GM10847 (cell line): Measurements from ENCODE around the gene CDK2.

Experiments used
- POLR2A ChIP-seq: IDR thresholded peaks from 2 replicates; pipeline ENCODE4 v1.6.1; 2011; ENCODE audit not compliant: insufficient read length; ENCODE audit errors: extremely low read depth

The CDK2 gene

DNA sequence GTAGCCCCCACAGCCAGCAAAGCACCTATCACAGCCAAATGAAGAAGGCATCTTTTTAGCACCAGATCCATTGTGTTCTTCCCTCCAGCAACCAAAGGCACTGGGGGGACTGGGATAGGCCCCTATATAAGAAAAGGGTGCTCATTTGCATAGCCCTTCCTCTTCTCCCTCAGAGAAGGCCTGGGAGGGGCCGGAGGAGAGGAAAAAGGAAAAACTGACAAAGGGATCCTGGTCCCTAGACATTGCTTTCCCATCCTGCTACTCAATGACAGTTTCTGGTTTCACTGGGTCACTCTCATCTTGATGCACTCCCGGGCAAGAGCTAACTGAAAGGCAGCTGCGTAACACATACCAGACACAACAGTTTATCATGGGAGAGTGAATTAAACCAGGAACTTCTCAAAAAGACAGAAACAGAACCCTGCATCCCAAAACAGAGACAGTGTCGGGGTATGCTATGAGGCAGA lies 656 bp upstream of the CDK2 start, which contains the start of gene PMEL:
PMEL (minus strand) TSS at position 102 of the 467 bp plus-strand sequence; CDS start at position 71, 31 bp downstream.
- TF ChIP-seq POLR2A = no peak

DNA sequence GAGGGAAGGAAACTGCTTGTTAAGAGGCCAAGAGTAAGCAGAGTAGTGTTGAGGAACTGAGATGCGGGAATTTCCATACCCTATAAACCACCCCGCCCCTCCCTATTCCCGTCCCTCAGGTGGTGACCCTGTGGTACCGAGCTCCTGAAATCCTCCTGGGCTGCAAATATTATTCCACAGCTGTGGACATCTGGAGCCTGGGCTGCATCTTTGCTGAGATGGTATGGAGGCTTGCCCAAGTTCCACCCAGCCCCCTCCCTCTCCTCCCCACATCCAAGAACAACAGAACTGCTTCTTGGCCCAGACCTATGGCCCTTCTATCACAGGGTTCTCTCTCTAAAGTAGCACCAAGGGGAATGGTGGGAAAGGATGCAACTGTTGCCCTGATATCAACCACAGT lies 2.7 kb downstream of the CDK2 start:
- TF ChIP-seq POLR2A = no peak

DNA sequence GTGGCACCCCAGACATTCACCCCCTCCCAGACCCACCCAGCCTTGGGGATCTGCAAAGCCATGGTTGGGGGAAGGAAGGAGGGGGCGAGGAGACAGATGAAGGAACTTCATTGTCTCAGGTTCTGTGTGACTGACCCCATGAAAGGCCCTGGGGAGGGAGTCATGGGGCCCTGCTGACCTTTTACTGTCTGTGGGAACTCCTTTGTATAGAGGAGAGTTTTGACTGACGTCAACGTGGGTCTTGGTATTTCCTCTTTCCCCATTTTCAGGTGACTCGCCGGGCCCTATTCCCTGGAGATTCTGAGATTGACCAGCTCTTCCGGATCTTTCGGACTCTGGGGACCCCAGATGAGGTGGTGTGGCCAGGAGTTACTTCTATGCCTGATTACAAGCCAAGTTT lies 4.1 kb downstream of the CDK2 start:
- TF ChIP-seq POLR2A = no peak

DNA sequence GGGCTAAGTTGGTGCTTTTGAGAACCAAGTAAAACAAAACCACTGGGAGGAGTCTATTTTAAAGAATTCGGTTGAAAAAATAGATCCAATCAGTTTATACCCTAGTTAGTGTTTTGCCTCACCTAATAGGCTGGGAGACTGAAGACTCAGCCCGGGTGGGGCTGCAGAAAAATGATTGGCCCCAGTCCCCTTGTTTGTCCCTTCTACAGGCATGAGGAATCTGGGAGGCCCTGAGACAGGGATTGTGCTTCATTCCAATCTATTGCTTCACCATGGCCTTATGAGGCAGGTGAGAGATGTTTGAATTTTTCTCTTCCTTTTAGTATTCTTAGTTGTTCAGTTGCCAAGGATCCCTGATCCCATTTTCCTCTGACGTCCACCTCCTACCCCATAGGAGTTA lies 5.4 kb downstream of the CDK2 start:
- no peak for TF ChIP-seq POLR2A

DNA sequence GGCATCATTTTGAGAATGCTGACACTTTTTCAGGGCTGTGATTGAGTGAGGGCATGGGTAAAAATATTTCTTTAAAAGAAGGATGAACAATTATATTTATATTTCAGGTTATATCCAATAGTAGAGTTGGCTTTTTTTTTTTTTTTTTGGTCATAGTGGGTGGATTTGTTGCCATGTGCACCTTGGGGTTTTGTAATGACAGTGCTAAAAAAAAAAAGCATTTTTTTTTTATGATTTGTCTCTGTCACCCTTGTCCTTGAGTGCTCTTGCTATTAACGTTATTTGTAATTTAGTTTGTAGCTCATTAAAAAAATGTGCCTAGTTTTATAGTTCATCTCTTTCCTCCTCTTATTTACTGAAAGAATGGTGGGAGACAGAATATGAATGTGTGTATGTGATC lies 5.8 kb downstream of the CDK2 start:
- no peak for TF ChIP-seq POLR2A

DNA sequence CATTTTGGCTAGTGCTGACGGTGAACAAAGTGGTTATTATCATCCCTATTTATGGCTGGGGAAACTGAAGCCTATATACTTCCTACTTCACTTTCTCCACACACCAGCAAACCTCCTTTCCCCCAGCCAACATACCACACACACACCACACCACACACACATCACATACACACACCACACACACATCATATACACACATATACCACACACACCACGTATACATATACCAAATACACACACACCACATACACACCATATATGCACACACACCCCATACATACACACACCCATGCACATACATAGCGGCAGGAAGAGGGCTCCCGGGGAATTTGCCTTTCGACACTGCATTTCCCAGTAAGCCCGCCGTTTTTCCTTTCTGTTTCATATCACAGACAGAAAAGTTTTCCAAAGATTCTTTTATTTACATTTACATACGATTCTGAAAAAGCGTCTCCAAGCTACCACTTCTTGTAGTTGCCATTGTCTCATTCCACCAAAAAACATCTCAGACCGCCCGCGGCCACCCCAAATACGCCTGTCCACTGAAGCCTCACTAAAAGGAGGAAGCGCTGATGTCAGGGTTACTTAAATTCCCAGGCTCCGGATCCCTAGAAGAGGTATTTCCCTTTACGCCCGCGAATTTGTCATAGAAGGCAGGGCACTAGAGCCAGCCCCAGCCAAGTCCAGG lies 6.4 kb downstream of the CDK2 start:
- no peak for TF ChIP-seq POLR2A

DNA sequence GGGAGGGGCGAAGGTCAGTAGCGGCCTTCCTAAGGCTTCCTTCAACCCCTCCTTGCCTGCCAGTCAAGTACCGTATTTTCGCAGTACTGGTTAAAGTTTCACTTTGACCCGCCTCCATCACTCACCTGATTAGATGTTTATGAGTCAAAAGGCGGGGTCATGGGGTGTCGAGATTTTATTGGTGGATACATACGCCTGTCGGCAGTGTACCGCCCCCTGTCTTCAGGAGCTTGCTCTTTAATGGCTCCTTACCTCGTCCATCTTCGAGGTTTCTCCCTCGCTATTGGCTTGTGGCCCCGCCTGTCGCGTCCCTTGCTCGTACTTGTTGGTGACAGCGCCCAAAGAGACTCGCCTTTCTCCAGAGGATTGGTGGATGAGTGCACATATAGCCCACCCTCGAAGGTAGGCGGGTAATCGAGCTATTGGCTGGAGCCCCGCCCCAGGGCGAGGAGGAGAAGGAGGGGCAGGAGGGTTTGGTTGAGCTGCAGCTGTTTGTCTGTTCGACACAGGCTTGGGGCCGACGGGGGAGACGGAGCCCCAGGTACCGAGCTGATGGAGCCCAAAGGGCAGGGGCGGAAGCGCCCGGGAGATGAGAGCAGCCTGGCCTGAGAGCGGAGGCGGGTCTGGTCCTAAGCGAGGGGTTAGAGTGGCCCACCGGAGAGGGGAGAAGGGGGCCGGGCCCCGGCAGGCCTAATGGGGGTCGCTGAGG lies 7.1 kb downstream of the CDK2 start, which contains the start of gene RAB5B:
RAB5B (plus strand) TSS at position 480 of the 709 bp plus-strand sequence. CDS start 12,883 bp downstream, outside the sequence.
- TF ChIP-seq POLR2A = peak; percentile 86

DNA sequence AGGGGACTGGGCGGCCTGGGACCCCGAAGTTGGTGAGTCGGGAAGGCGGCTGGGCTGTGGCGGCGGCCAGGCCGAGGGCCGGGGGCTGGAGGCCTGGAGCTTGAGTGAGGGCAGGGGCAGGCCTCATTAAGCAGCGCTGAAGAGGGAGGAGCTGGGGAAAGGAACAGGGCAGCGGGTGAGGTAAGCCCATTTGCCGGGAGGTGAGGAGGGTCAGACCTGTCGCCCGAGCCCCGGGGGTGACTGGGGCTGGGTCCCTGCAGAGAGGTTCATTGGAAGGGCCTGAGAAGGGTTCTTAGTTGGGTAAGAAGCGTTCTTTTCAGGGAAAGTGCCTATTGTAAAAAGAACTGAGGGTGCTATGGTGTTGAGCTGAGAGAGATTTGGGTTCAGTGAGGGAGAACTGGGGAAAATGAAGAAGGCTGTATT lies 7.7 kb downstream of the CDK2 start:
- TF ChIP-seq POLR2A = no peak

DNA sequence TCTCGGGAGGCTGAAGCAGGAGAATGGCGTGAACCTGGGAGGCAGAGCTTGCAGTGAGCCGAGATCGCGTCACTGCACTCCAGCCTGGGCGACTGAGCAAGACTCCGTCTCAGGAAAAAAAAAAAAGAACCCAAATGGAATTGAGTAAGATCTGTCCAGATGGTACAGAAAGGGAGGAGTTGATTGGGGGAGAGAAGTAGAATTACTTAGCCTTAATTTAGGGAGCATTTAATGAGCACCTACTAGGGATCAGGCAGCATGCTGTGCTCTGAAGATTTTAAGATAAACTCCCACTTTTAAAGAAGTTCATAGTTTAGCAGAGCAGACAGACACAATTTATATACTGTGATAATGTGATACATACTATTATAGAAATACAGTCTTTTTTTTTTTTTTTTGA lies 11.8 kb downstream of the CDK2 start:
- TF ChIP-seq POLR2A = no peak

DNA sequence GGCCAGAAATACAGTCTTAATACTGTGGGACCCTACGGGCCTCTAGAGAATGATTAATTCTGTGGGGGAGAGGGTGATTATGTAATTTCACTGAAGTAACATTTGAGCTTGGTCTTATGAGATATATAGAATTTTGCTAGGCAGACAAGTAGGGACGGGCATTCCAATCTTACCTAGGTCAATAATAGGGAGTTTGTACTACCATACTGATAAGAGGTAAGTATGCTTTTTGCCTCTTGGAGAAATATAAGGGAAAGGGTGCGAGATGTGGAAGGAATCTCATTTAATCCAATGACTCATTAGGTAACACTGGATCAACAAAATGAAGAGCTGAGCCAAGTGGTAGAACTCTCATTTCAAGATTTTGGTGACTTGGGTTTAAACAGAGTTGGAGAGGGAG lies 12.4 kb downstream of the CDK2 start:
- TF ChIP-seq POLR2A = no peak

DNA sequence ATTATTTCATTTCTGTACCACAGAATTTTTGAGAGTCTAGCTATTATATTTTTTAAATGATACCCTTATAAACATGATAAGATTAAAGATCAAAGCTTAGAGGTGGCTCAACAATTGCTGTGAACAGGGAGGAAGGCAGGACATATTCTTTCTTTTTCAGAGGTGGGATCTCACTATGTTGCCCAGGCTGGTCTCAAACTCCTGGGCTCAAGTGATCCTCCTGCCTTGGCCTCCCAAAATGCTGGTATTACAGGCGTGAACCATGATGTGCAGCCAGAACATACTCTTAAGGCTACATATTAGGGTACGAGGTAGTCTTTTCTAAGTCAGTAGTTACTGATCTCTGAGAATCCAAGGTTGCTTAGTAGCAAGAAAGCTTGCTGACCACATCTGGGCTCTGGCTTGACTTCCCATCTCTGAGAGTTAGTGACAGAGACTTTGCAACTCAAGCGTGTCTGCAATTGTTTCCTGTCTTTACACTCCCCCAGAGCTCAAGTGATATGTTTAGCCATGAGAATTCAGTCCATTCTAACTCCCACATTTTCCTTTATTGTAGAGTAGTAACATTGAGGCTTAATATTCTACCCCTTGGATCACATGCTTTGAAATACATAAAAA lies 15.8 kb downstream of the CDK2 start:
- TF ChIP-seq POLR2A = no peak

DNA sequence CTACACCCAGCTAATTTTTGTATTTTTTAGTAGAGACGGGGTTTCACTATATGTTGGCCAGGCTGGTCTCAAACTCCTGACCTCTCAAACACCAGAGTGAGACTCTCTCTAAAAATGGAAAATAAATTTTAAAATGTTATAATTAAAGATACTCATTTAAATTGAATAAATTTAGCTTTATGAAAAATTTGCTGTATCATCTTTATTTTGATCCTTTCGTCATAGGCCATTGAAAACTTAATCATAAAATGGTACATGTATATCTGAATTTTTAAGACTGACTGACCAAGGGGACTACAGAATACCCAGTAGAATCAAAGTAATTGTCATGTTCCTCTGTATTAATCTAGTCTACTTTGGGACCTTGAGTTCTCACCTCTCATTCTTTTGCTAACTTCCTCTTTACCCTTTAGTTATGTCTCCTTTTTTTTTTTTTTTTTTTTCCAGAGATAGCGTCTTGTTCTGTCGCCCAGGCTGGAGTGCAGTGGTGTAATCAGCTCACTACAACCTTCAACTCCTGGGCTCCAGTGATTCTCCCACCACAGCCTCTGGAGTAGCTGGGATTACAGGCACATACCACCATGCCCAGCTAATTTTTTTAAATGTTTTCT lies 16.7 kb downstream of the CDK2 start:
- TF ChIP-seq POLR2A = no peak

DNA sequence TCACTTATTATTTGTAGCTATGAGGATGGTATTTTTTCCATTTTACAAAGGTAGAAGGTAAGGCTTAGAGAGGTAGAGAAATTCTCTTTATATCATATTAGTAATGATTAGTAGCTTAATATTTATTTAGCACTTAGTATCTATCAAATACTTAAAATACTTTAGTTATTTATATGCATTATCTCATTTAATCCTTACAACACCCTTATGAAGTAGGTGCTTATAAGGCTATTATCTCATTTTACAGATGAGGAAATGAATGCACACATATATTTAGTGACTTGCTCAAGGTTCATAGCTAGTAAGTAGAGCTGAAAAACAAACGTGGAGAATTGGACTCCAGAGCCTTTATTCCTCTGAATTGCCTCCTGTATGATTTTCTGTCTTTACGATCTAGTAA lies 18.2 kb downstream of the CDK2 start:
- no peak for TF ChIP-seq POLR2A

DNA sequence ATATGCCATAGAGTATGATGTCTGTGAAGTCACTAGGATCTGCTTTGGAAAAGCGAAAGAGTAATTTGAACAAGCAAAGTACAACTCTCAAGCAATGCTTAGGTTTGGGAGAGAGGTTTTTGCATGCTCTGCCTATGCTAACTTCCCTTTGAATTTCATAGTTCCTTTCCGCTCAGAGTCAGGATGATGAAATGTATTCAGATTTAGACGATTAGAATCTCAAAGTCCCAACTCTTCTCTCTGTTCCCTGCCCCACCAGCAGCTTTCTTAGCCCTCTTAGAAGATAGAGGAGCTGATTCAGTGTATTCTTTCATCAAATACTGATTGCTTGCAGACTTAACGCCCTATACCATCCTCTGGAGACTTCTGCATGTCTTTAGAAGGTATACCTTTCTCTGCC lies 18.7 kb downstream of the CDK2 start:
- TF ChIP-seq POLR2A = no peak

DNA sequence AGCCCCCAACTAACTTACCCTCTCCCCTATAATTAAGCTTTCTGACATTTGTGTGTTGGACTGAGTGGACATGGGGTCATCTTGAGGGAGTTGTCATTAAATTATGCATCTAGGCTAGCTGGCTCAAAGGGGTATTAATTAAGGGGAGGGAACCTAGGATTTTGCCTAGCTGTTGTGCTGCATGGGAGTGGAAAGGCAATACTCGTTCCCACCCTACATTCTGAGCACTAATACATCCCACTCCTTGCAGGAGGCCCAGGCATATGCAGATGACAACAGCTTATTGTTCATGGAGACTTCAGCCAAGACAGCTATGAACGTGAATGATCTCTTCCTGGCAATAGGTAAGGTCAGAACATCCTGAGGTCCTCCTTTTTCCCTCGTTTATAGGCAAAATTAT lies 24.5 kb downstream of the CDK2 start:
- no peak for TF ChIP-seq POLR2A
